GM18499 (cell line): ENCODE data around the gene MSH5.

Experiments
- ATAC-seq: cut with Tn5 transposase; IDR thresholded peaks from one replicate; pipeline ENCODE4 v1.9.1; 2021; ENCODE audit warnings: moderate number of reproducible peaks; ENCODE audit not compliant: insufficient read depth, unreplicated experiment

MSH5 gene

GRCh38 chr6:31728767-31729514 lies 10.9 kb upstream of the MSH5 start, which contains the start of gene DDAH2:
Gene DDAH2 (minus strand): TSS chr6:31729299. CDS start chr6:31729161, 138 bp downstream.
- no peak for ATAC-seq

GRCh38 chr6:31729515-31729978 lies 10.3 kb upstream of the MSH5 start:
- ATAC-seq, result no peak

DNA sequence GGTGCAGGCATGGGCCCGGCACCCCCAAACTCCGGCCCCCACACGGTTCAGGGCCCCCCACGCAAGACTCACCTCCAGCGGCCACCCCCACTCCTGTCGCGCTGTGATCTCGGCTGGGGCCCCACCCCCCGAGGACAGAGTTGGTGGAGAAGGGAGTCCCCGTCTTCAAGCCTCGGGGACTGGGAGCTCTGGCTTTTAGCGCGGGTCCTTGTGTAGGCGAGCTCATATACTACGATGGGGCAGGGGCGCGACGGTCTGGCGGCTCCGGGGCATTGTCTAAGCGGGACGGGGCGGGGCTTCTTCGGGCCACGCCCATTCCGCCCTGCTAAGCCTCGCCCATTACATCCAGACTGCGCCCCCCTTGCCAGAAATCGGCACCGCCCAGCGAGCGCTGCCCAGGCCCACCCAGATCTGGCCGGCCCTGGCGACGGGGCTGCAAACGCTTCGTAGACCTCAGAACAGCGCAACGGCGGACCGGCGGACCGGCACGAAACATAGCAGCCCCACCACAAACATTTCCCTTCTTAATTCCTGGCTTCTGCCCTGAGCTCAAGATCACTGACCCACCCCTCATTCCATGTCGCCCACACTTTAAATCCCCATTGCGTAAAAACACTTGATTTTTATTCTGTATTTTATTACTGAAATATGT lies 9.7 kb upstream of the MSH5 start:
- ATAC-seq, result no peak

DNA sequence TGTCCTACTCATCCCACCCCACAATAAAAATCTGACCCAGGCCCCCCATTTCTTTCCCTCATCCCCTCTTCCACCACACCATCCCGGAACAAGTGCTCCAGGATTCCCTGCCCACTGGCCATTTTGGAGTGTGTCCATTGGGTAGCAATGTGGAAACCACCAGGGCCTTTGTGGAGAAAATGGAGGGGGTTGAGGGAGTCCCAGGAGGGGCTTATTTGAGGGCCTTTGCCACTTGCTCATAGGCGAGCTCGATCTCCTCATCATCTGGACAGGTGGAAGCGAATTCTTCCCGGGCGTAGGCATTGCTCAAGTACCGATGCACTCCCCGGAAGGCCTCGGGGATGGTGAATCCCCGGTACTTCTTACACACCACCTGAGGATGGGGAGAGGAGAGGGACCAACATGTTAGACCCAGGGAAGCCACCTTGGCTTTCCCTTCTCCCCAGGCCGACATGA lies 9.1 kb upstream of the MSH5 start:
- ATAC-seq, result no peak

DNA sequence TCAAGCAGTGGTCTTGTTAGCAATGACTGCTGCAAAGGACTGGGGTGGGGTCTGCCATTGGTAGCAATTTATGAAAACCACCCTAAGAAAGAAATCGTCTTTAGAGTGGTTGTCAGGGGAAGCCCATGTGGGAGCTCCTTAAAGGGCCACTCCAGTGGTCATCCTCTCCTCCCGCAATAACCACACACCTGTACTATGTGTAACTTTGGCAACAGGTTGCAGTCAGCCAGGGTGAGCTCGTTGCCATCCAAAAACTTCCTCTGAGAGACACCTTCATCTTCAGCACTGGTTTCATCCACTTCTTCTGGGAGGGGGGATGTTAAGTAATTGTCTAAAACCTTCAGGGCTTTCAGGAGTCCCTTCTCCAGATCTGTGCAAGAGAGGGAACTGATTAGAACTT lies 7.8 kb upstream of the MSH5 start:
- ATAC-seq, result no peak

- no peak for ATAC-seq
Measured at GRCh38 chr6:31733734-31734133, 6.1 kb upstream of the MSH5 start.

- no peak for ATAC-seq
Measured at GRCh38 chr6:31734247-31734820, 5.5 kb upstream of the MSH5 start.

DNA sequence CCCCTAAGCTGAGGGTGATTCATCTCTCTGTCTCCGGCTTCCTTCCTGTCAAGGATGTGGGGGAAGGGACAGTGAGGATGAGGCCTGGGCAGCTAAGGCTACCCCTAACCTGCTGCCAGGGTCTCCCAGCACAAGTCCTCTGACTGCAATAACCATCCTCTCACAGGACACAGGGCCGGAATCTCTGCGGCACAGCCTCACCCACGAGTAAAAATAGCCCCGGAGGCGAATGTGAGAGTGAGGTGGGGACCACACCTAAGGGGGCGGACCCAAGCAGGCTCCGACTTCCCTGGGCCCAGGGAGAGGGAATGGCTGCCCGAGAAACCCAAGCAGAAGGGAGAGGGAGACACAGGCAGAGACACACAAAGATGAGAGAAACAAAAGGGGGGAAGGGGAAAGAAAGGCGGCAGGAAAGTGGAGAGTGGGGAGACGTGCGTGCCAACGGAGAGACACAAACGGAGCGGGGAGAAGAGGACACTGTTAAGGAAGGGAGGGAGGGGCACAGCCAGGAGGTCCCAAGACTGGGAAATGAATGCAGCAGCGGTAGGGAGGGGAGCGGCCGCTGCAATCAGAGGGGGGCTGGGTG lies 4.9 kb upstream of the MSH5 start:
- ATAC-seq, result no peak

- ATAC-seq, result no peak
Measured at GRCh38 chr6:31736021-31736767, 3.6 kb upstream of the MSH5 start, which contains the start of gene CLIC1. Gene CLIC1 (minus strand): TSS chr6:31736530. CDS start chr6:31736300, 230 bp downstream.

- no peak for ATAC-seq
Measured at GRCh38 chr6:31736768-31737314, 3.0 kb upstream of the MSH5 start.

DNA sequence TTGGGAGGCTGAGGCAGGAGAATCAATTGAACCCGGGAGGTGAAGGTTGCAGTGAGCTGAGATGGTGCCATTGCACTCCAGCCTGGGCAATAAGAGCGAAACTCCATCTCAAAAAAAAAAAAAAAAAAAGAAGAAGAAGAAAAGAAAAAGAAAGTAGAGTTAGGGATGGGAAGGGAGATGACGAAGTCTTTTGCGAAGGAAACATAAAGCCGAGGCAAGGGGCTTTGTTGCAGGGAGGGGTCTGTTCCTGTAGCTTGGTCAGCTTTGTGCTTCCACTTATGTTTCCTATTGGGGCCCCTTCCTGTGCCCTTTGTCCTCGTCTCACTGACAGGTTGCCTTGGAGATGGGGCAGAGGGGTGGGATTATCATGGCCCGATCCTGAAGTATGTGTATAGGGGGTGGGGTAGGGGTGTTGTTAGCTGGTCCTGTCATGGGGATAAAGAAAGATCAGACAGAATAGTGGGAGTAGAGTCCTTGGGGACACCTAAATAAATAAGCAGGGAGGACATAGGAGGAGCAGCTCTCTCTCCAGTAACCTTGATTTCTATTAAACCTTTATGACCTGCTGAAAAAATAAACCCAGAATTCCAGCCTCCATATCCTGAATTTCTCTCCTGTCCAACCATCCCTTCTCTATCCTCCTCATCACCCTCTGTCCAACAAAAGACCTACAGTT lies 2.4 kb upstream of the MSH5 start:
- ATAC-seq, result no peak

DNA sequence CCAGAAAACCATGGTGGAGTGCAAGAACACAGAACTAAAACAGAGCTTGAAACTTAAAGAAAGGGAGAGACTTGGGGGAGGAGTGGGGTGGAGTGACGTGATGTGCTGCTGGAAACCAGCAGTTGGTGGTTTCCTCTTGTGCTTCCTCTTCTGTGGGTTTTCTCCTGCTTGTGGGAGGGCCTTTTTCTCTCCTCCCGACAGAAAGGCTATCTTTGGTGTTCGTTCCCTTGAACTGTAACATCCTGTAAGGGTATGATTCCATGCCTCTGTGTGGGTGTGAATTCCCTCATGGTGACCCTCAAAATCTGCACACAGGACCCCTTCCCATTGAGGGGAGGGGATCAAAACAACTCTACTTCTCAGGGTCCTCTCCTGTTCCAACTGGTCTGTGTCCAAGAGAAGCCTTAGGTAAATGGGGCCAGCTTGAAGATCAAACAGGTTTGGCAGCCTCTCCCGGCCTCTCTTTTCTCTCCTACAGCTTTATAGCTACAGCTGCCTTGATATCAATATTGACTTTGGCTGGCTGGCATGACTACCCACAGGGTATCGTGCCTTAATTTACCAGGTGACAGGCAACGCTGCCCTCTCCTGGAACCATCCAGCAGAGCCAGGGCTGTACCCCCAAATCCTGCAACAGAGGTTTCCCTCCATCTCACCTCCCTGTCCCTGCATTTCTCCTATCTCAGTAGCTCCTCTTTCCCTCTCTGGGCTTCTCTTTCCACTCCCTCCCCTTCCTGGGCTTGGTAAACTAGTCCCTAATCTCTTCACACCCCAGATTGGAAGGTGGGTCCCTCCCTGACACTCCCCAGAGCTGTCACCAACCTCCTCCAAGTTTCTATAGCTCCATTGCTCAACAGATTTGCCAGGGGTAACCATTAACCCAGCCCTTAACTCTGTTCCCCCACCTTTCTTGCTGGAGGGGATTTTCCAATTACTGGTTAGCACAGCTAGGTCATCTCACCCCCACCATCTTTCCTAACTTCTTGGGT lies 1.5 kb upstream of the MSH5 start:
- no peak for ATAC-seq

DNA sequence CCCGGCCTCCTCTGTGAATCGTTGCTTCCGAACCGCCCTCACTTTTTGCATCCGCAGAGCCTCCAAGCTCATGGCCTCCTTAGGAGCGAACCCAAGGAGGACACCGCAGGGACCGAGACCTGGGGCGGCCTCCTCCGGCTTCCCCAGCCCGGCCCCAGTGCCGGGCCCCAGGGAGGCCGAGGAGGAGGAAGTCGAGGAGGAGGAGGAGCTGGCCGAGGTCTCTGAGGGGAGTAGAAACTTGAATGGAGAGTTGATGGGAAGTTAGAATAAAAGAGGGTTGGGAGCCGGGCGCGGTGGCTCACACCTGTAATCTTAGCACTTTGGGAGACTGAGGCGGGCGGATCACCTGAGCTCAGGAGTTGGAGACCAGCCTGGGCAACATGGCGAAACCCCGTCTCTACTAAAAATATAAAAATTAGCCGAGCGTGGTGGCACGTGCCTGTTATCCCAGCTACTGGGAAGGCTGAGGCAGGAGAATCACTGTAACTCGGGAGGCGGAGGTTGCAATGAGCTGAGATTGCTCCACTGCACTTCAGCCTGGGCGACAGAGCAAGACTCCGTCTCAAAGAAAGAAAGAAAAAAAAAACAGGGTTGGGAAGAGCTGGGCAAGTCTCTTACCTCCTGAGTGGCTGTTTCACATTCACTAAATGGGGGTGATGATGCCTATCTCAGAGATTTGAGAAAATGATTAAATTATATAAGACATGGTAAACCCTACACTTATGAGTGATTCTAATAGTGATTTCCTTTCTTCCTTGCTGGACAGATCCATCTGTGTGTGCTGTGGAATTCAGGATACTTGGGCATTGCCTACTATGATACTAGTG lies 805 bp downstream of the MSH5 start:
- ATAC-seq, result no peak

GRCh38 chr6:31741815-31742214 lies 2.0 kb downstream of the MSH5 start:
- no peak for ATAC-seq

DNA sequence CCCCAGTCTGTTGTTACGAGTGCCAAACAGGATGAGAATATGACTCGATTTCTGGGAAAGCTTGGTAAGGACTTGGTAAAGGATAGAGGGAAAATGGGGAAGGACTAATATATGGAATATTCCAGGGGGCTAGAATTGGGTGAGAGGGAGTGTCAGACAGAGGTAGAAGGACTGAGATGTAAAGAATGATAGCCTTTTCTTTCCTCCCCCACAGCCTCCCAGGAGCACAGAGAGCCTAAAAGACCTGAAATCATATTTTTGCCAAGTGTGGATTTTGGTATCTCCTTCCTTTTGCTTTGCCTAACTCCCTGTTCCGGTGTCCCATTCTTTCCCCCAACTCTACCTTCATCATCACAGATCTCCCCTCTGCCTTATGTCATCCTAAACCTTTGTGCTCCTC lies 3.1 kb downstream of the MSH5 start:
- no peak for ATAC-seq

DNA sequence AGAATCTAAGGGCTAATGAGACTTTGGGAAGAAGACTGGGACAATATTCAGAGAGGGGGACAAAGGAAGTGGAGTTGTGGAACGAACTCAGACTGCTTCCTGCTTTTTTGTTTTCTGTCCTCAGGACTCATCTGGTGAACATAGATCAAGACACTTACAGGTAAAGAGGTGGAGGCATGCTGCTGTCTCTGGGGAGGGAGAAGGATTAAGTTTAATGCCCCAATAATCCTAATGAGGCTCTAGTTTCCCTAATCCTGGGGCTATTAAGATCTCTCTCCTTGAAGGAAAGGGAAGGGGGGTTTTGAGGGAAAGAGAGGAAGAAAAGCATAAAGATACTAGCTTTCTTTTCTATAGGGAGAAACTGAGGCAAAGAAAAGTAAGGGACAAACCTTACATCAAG lies 4.6 kb downstream of the MSH5 start:
- ATAC-seq, result no peak

DNA sequence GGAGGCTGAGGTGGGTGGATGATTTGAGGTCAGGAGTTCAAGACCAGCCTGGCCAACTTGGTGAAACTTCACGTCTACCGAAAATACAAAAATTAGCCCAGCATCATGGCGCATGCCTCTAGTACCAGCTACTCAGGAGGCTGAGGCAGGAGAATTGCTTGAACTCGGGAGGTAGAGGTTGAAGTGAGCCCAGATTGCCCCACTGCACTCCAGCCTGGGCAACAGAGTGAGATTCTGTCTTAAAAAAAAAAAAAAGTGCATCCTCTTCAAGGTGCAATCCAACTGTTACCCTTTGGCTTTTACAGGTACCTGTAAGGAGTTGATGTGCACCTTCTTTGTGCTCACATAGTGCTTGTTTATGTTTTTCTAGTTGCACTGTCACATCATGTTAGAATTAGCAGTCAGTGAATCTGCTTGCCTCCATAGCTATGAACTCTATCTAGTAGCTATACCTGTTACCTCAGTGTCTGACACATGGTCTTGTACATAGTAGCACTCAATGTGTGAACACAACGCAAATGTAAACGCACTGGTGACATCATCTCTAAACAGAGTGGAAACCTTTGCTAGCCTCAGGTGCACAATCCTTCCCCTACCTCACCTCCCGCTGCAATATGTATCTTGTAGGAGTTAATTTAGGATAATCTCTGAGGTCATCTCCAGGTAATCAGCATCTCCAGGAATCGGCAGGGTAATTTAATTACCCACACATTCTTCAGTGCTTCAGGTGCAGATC lies 9.7 kb downstream of the MSH5 start:
- no peak for ATAC-seq
